Left lung (tissue), 10 donors: ENCODE data around the gene RSAD2. TPM values are rescaled to one million over a fixed set of nuclear protein-coding genes. Genes with fewer than 3 reads are reported as not detected.

Source experiments
- ATAC-seq: fragments of 200-7000 bp; cut with Tn5 transposase; one replicate; pipeline ENCODE4 v1.9.1; 2020; ENCODE audit warnings: moderate library complexity
- DNase-seq, 4 donors: peaks; one replicate each; pipeline ENCODE4 v3.0.0-alpha.2; 2013 to 2020
- H3K27ac ChIP-seq, 2 donors: fragments of 200-600 bp; sonication (generic) in 1 of 2; one replicate each; pipeline versions ENCODE4 v1.5.0 to v1.8.0; 2020 to 2021
- H3K27me3 ChIP-seq, 2 donors: fragments of 200-600 bp; sonication (generic) in 1 of 2; one replicate each; pipeline versions ENCODE4 v1.5.0 to v1.8.0; 2020 to 2021
- H3K36me3 ChIP-seq, 2 donors: fragments of 200-600 bp; sonication (generic) in 1 of 2; one replicate each; pipeline versions ENCODE4 v1.5.0 to v1.8.0; 2020 to 2021
- H3K4me1 ChIP-seq, 2 donors: fragments of 200-600 bp; one replicate each; pipeline ENCODE4 v1.8.0; 2021
- H3K4me3 ChIP-seq, 2 donors: fragments of 200-600 bp; sonication (generic) in 1 of 2; one replicate each; pipeline versions ENCODE4 v1.5.0 to v1.8.0; 2020 to 2021; ENCODE audit warnings: mild to moderate bottlenecking in 1 of 2
- H3K9me3 ChIP-seq, 2 donors: fragments of 200-600 bp; sonication (generic) in 1 of 2; one replicate each; pipeline versions ENCODE4 v1.5.0 to v1.8.0; 2020 to 2021
- CTCF ChIP-seq, 2 donors: fragments of 200-600 bp; sonication (generic) in 1 of 2; IDR thresholded peaks; one replicate each; pipeline versions ENCODE4 v1.5.0 to v1.8.0; 2021; ENCODE audit warnings: antibody characterized with exemption in 2 of 2
- intact Hi-C, 2 donors: fragments of 100-400 bp; cut with DNase I; formaldehyde crosslinking; loops; one replicate each; pipeline versions ENCODE4 v1.11.2 to v1.14.2; 2022
- polyA plus RNA-seq, 6 donors: library from polyadenylated mRNA; unstranded; fragments of 120-200 nt; gene quantifications; one replicate each; pipeline ENCODE4 v1.2.1, GENCODE V29; 2013; ENCODE audit not compliant: insufficient read length in 6 of 6
- total RNA-seq, 2 donors: library from RNA; stranded (reverse); fragmentation: NEBNext Ultra II Directional; extraction: Animal tissue kit (Norgen Biotek cat#: 25700); gene quantifications; one replicate each; pipeline ENCODE4 v1.2.1, GENCODE V29; 2021
- donor health status: DM: no; HTN: yes; CAD: no.
- donor health status: DM: no; HTN: no; CAD: no.

RSAD2 gene
- total and polyA plus RNA-seq, 8 donors, result 3.5 to 23.1 (median 4.8) TPM

GRCh38 chr2:6866982-6867381, 10.6 kb upstream of the RSAD2 start:
- Histone ChIP-seq H3K4me1 (peaks cover 0 to 32% of the 10 kb centered on the region in 2 donors), H3K27me3 (no peaks in the 10 kb centered on the region), H3K9me3 (no peaks in the 10 kb centered on the region), H3K27ac (peak overlapping the region in 1 of 2 donors; percentile 94), H3K4me3 (no peak overlapping the region), H3K36me3 (peaks cover 0 to 14% of the 10 kb centered on the region in 2 donors)
- DNase-seq, result no peak
- TF ChIP-seq CTCF (IDR thresholded peaks at IDR 0.05), result no peak
- no peak for ATAC-seq
- intact Hi-C loops, result no loop called here

GRCh38 chr2:6872394-6872793, 5.2 kb upstream of the RSAD2 start:
- no peak for TF ChIP-seq CTCF (IDR thresholded peaks at IDR 0.05)
- Histone ChIP-seq H3K4me3 (no peak overlapping the region), H3K27ac (no peak overlapping the region), H3K9me3 (no peaks in the 10 kb centered on the region), H3K4me1 (peaks cover 0 to 20% of the 10 kb centered on the region in 2 donors), H3K27me3 (no peaks in the 10 kb centered on the region), H3K36me3 (no peaks in the 10 kb centered on the region)
- DNase-seq, result no peak
- no peak for ATAC-seq
- intact Hi-C loops, result no loop called here

- ATAC-seq, result no peak
- DNase-seq, result no peak
- H3K9me3 ChIP-seq, result no peaks in the 10 kb centered on the region
- intact Hi-C loops, result no loop called here
- H3K27ac ChIP-seq, result no peak overlapping the region
- TF ChIP-seq CTCF (IDR thresholded peaks at IDR 0.05), result no peak
- no peaks in the 10 kb centered on the region for H3K36me3 ChIP-seq
- no peak overlapping the region for H3K4me3 ChIP-seq
- H3K4me1 ChIP-seq, result peaks cover 0 to 34% of the 10 kb centered on the region in 2 donors
- no peaks in the 10 kb centered on the region for H3K27me3 ChIP-seq
Observed at GRCh38 chr2:6874032-6874431, 3.5 kb upstream of the RSAD2 start.

GRCh38 chr2:6876309-6876708, 1.3 kb upstream of the RSAD2 start:
- H3K4me3 ChIP-seq, result no peak overlapping the region
- intact Hi-C loops, result no loop called here
- no peaks in the 10 kb centered on the region for H3K36me3 ChIP-seq
- H3K9me3 ChIP-seq, result no peaks in the 10 kb centered on the region
- H3K4me1 ChIP-seq, result peaks cover 0 to 40% of the 10 kb centered on the region in 2 donors
- H3K27ac ChIP-seq, result peak overlapping the region in 1 of 2 donors; percentile 13
- no peaks in the 10 kb centered on the region for H3K27me3 ChIP-seq
- DNase-seq (no peak), ATAC-seq (peak; percentile 8)
- no peak for TF ChIP-seq CTCF (IDR thresholded peaks at IDR 0.05)

GRCh38 chr2:6878549-6878948, 972 bp downstream of the RSAD2 start:
- H3K27me3 ChIP-seq, result no peaks in the 10 kb centered on the region
- TF ChIP-seq CTCF (IDR thresholded peaks at IDR 0.05), result no peak
- no peaks in the 10 kb centered on the region for H3K9me3 ChIP-seq
- peaks cover 0 to 34% of the 10 kb centered on the region in 2 donors for H3K4me1 ChIP-seq
- peak overlapping the region in 1 of 2 donors; percentile 80 for H3K27ac ChIP-seq
- H3K36me3 ChIP-seq, result peaks cover 0 to 4% of the 10 kb centered on the region in 2 donors
- no peak for DNase-seq
- ATAC-seq, result peak; percentile 10
- intact Hi-C loops, result no loop called here
- peak overlapping the region in 1 of 2 donors; percentile 56 for H3K4me3 ChIP-seq
